RPMI7951 (cell line): ENCODE results near the gene MCL1. TPM values are rescaled to one million over a fixed set of nuclear protein-coding genes. Genes with fewer than 3 reads are reported as not detected.
A peak's percentile ranks its signal among the peaks of the same experiment; 100 is the strongest.
"Not testable (repeated sequence)": the region's sequence is repeated elsewhere in the genome, so short reads cannot be mapped to it uniquely, and the experiment has no call there.

Source experiments
- DNase-seq: peaks from one replicate; pipeline ENCODE4 v3.0.0-alpha.2; 2012; ENCODE audit warnings: low read depth
- total RNA-seq: library from RNA; depleted of rRNA; stranded (reverse); fragments of >200 nt; shearing (Covaris generic); gene quantifications from 2 replicates; pipeline ENCODE4 v1.2.3, GENCODE V29; 2014

Gene MCL1
- total RNA-seq, 1 experiment from 2014 or later: 119 TPM

GRCh38 chr1:150602372-150602771 lies 23.0 kb upstream of the MCL1 start:
- DNase-seq: not testable (repeated sequence)

GRCh38 chr1:150601540-150601939 lies 22.1 kb upstream of the MCL1 start:
- no peak for DNase-seq

- DNase-seq: not testable (repeated sequence)
Measured at GRCh38 chr1:150598346-150598745, 18.9 kb upstream of the MCL1 start.

- no peak for DNase-seq
Measured at GRCh38 chr1:150596976-150597375, 17.6 kb upstream of the MCL1 start.

GRCh38 chr1:150596095-150596892 lies 16.9 kb upstream of the MCL1 start:
- DNase-seq: peak; percentile 38

- DNase-seq: no peak
Measured at GRCh38 chr1:150582371-150582770, 3.0 kb upstream of the MCL1 start.

- not testable (repeated sequence) for DNase-seq
Measured at GRCh38 chr1:150581962-150582361, 2.6 kb upstream of the MCL1 start.

- DNase-seq: not testable (repeated sequence)
Measured at GRCh38 chr1:150581437-150581836, 2.0 kb upstream of the MCL1 start.

GRCh38 chr1:150580966-150581365 lies 1.6 kb upstream of the MCL1 start:
- DNase-seq: not testable (repeated sequence)

- no peak for DNase-seq
Measured at GRCh38 chr1:150579945-150580642, 684 bp upstream of the MCL1 start.

GRCh38 chr1:150578272-150579109 lies 919 bp downstream of the MCL1 start:
- peak; percentile 91 for DNase-seq

GRCh38 chr1:150577557-150578271 lies 1.7 kb downstream of the MCL1 start:
- DNase-seq: peak; percentile 37

- peak; percentile 22 for DNase-seq
Measured at GRCh38 chr1:150576794-150577556, 2.4 kb downstream of the MCL1 start.

- DNase-seq: no peak
Measured at GRCh38 chr1:150576367-150576711, 3.1 kb downstream of the MCL1 start.

GRCh38 chr1:150575518-150576366 lies 3.7 kb downstream of the MCL1 start:
- DNase-seq: no peak

GRCh38 chr1:150575072-150575489 lies 4.3 kb downstream of the MCL1 start:
- DNase-seq: no peak

GRCh38 chr1:150574260-150575071 lies 4.9 kb downstream of the MCL1 start:
- DNase-seq: no peak

- DNase-seq: not testable (repeated sequence)
Measured at GRCh38 chr1:150573648-150574071, 5.8 kb downstream of the MCL1 start.
